ENCODE results near the gene LIMS1. TPM values are rescaled to one million over a fixed set of nuclear protein-coding genes. Genes with fewer than 3 reads are reported as not detected.
"Not testable (repeated sequence)": the region's sequence is repeated elsewhere in the genome, so short reads cannot be mapped to it uniquely, and the experiment has no call there.

LIMS1 gene
- total and polyA plus RNA-seq, 2 donors (not counting 1 experiment from before 2014, with no cell fraction given) = 14.0 to 22.1 TPM

DNA sequence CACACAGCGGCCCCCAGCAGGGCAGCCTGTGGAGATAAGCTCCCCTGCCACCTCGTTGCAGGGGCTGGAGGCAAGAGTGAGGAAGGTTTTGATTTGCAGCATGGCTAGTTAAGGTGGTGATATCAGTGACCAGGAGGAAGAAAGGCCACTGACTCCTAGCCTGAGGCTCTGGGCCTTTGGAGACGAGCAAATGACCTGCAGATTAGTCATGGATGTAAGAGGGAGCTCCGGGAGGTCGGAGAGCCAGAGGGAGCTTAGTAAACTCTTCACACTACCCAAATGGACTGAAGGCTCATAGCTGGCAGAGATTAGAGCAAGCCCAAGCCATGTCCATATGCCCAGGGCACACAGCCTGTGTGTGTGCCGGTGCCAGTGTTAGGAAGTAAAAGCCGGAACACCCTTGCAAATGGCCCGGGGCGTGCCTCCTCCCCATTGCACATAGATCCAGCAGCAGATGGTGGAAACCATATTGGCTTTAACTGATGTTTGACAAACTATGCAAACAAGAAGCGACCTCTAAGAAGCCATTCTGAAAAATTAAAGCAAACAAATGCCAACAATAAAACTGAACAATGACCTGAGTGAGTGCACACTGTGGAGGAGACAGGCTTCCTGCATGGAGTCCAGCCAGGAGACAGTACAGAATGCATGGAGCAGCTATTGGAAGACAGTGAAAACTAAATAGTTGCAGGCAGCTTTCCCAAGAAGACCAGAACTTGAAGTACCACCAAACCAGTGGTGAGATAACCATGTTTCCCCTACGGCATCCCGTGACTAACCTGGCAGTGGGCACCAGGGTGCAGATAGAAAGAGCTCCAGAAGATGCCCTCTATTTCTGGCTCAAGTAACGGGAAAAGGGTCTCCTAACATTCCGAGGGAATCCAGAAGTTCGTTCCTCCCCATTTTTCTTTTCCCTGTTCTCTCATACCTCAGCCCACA is 154.8 kb downstream of the LIMS1 start:
- H3K4me1 Mint-ChIP-seq; H3K27ac Mint-ChIP-seq; H3K4me3 Mint-ChIP-seq; H3K9me3 Mint-ChIP-seq (ENCODE audit: insufficient read depth); DNase-seq; H3K27me3 Mint-ChIP-seq; H2AFZ ChIP-seq (ENCODE audit: insufficient read depth, low read depth, low read length, poor library complexity, severe bottlenecking); H3K9ac ChIP-seq (ENCODE audit: low read length); H3K27ac ChIP-seq (ENCODE audit: low read length in 2 of 2); CTCF ChIA-PET; intact Hi-C loops (cut with micrococcal nuclease); H3K36me3 ChIP-seq (replicated peaks in 1 of 2; ENCODE audit: control extremely low read depth in 1 of 2, control insufficient read depth in 1 of 2, extremely low read depth in 1 of 2, insufficient read depth in 2 of 2, low read length in 1 of 2); H3K27me3 ChIP-seq (replicated peaks in 1 of 4; ENCODE audit: control extremely low read depth in 1 of 4, control insufficient read depth in 3 of 4, insufficient read depth in 4 of 4, low read length in 3 of 4); H3K4me3 ChIP-seq (ENCODE audit: control extremely low read depth in 1 of 5, extremely low read depth in 1 of 5, insufficient read depth in 1 of 5, low read depth in 2 of 5, low read length in 4 of 5); ATAC-seq (ENCODE audit: low read depth); H3K4me2 ChIP-seq (replicated peaks; ENCODE audit: low read depth, low read length, poor library complexity, severe bottlenecking); H3K79me2 ChIP-seq (ENCODE audit: control insufficient read depth, insufficient read depth, low read length); H3K4me1 ChIP-seq (ENCODE audit: control insufficient read depth in 2 of 2, insufficient read depth in 2 of 2, low read length in 2 of 2); POLR2A ChIA-PET; H4K20me1 ChIP-seq (ENCODE audit: control insufficient read depth, insufficient read depth, low read length, poor library complexity, severe bottlenecking); H3K9me3 ChIP-seq (ENCODE audit: control extremely low read depth in 1 of 3, control insufficient read depth in 2 of 3, insufficient read depth in 1 of 3, low read length in 2 of 3): not testable (repeated sequence)
- no CpG with 5 or more reads among the region's 15 CpGs for WGBS (ENCODE audit: insufficient coverage)

DNA sequence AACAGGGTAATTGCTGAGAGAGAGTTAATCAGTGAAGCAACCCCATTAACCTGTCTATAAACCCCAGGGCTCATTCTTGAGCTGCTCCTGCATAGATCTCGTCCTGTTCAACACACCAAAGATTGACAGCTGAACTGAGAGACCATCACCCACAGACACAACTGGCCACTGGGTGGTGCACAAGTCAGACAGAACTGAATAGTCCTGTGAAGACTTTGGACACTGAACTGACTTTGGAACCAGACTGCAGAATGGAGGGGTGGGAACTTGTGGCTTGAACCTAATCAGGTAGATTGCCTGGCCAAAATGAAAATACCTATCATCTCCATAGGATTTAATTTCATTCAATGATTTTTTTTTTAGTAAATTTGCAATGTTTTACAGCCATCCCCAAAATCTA is 155.7 kb downstream of the LIMS1 start:
- H3K4me3 ChIP-seq (ENCODE audit: control extremely low read depth in 1 of 5, extremely low read depth in 1 of 5, insufficient read depth in 1 of 5, low read depth in 2 of 5, low read length in 4 of 5); H3K79me2 ChIP-seq (ENCODE audit: control insufficient read depth, insufficient read depth, low read length); H3K4me3 Mint-ChIP-seq; H3K27me3 Mint-ChIP-seq; H3K4me2 ChIP-seq (replicated peaks; ENCODE audit: low read depth, low read length, poor library complexity, severe bottlenecking); POLR2A ChIA-PET; H3K9me3 Mint-ChIP-seq (ENCODE audit: insufficient read depth); H2AFZ ChIP-seq (ENCODE audit: insufficient read depth, low read depth, low read length, poor library complexity, severe bottlenecking); H3K9me3 ChIP-seq (ENCODE audit: control extremely low read depth in 1 of 3, control insufficient read depth in 2 of 3, insufficient read depth in 1 of 3, low read length in 2 of 3); H3K36me3 ChIP-seq (replicated peaks in 1 of 2; ENCODE audit: control extremely low read depth in 1 of 2, control insufficient read depth in 1 of 2, extremely low read depth in 1 of 2, insufficient read depth in 2 of 2, low read length in 1 of 2); H4K20me1 ChIP-seq (ENCODE audit: control insufficient read depth, insufficient read depth, low read length, poor library complexity, severe bottlenecking); DNase-seq; H3K27me3 ChIP-seq (replicated peaks in 1 of 4; ENCODE audit: control extremely low read depth in 1 of 4, control insufficient read depth in 3 of 4, insufficient read depth in 4 of 4, low read length in 3 of 4); H3K4me1 ChIP-seq (ENCODE audit: control insufficient read depth in 2 of 2, insufficient read depth in 2 of 2, low read length in 2 of 2); CTCF ChIA-PET; H3K27ac Mint-ChIP-seq; H3K27ac ChIP-seq (ENCODE audit: low read length in 2 of 2); H3K4me1 Mint-ChIP-seq; H3K9ac ChIP-seq (ENCODE audit: low read length): not testable (repeated sequence)
- peak; percentile 58 for ATAC-seq (ENCODE audit: low read depth)
- WGBS (ENCODE audit: insufficient coverage) = no CpG with 5 or more reads among the region's 1 CpG
- intact Hi-C loops (cut with micrococcal nuclease) = loop anchor here (5.0 kb wide), 1 partner anchor 822 kb away; no protein-coding TSS in a partner anchor

Data from B cell (primary cell).